ENCODE data around the gene MICALL2.

The MICALL2 gene

GRCh38 chr7:1473864-1474512 lies 14.7 kb upstream of the MICALL2 start:
- Histone ChIP-seq H2AFZ (ENCODE audit: low read length) (no peak overlapping the region), H3K27me3 (ENCODE audit: insufficient read depth, low read length, poor library complexity, severe bottlenecking) (no peaks in the 10 kb centered on the region), H3K4me3 (ENCODE audit: low read length, poor library complexity, severe bottlenecking) (no peak overlapping the region), H3K4me2 (ENCODE audit: low read depth, low read length, poor library complexity, severe bottlenecking) (no peak overlapping the region), H3K36me3 (ENCODE audit: insufficient read depth, low read length) (peaks cover 66% of the 10 kb centered on the region; the same call in 1 of the 2 replicates), H3F3A (ENCODE audit: low read depth) (no peaks in the 10 kb centered on the region), H3K9me2 (replicated peaks; ENCODE audit: low read depth, low read length) (no peaks in the 10 kb centered on the region), H4K20me1 (ENCODE audit: insufficient read depth, low read length, poor library complexity, severe bottlenecking) (no peaks in the 10 kb centered on the region), H3K9me3 (ENCODE audit: insufficient read depth, low read depth, low read length) (no peaks in the 10 kb centered on the region), H3K79me2 (ENCODE audit: insufficient read depth, low read length) (no peaks in the 10 kb centered on the region), H3K4me1 (ENCODE audit: insufficient read depth, low read length, poor library complexity, severe bottlenecking) (no peaks in the 10 kb centered on the region), H3K9ac (ENCODE audit: low read depth, low read length, poor library complexity, severe bottlenecking) (no peak overlapping the region)
- peak; percentile 77 for TF ChIP-seq CTCF (conservative IDR thresholded peaks at IDR 0.05; ENCODE audit: low read length)
- no peak for TF ChIP-seq EZH2phosphoT487 (IDR thresholded peaks at IDR 0.05; ENCODE audit: borderline replicate concordance)

GRCh38 chr7:1470901-1471300 lies 11.6 kb upstream of the MICALL2 start:
- Histone ChIP-seq H3F3A (ENCODE audit: low read depth) (no peaks in the 10 kb centered on the region), H3K9me2 (replicated peaks; ENCODE audit: low read depth, low read length) (no peaks in the 10 kb centered on the region), H3K4me3 (ENCODE audit: low read length, poor library complexity, severe bottlenecking) (no peak overlapping the region), H3K4me1 (ENCODE audit: insufficient read depth, low read length, poor library complexity, severe bottlenecking) (no peaks in the 10 kb centered on the region), H3K36me3 (ENCODE audit: insufficient read depth, low read length) (peaks cover 42% of the 10 kb centered on the region; the same call in 1 of the 2 replicates), H3K9me3 (ENCODE audit: insufficient read depth, low read depth, low read length) (no peaks in the 10 kb centered on the region), H2AFZ (ENCODE audit: low read length) (no peak overlapping the region), H3K4me2 (ENCODE audit: low read depth, low read length, poor library complexity, severe bottlenecking) (no peak overlapping the region), H4K20me1 (ENCODE audit: insufficient read depth, low read length, poor library complexity, severe bottlenecking) (no peaks in the 10 kb centered on the region), H3K79me2 (ENCODE audit: insufficient read depth, low read length) (no peaks in the 10 kb centered on the region), H3K27me3 (ENCODE audit: insufficient read depth, low read length, poor library complexity, severe bottlenecking) (no peaks in the 10 kb centered on the region), H3K9ac (ENCODE audit: low read depth, low read length, poor library complexity, severe bottlenecking) (no peak overlapping the region)
- TF ChIP-seq EZH2phosphoT487 (IDR thresholded peaks at IDR 0.05; ENCODE audit: borderline replicate concordance) (no peak), CTCF (conservative IDR thresholded peaks at IDR 0.05; ENCODE audit: low read length) (no peak)

- H3K79me2 ChIP-seq (ENCODE audit: insufficient read depth, low read length), result no peaks in the 10 kb centered on the region
- TF ChIP-seq EZH2phosphoT487 (IDR thresholded peaks at IDR 0.05; ENCODE audit: borderline replicate concordance), result no peak
- TF ChIP-seq CTCF (conservative IDR thresholded peaks at IDR 0.05; ENCODE audit: low read length), result no peak
- no peaks in the 10 kb centered on the region for H3F3A ChIP-seq (ENCODE audit: low read depth)
- H3K9me2 ChIP-seq (replicated peaks; ENCODE audit: low read depth, low read length), result no peaks in the 10 kb centered on the region
- no peaks in the 10 kb centered on the region for H3K4me1 ChIP-seq (ENCODE audit: insufficient read depth, low read length, poor library complexity, severe bottlenecking)
- H3K4me3 ChIP-seq (ENCODE audit: low read length, poor library complexity, severe bottlenecking), result no peak overlapping the region
- H4K20me1 ChIP-seq (ENCODE audit: insufficient read depth, low read length, poor library complexity, severe bottlenecking), result no peaks in the 10 kb centered on the region
- no peak overlapping the region for H3K9ac ChIP-seq (ENCODE audit: low read depth, low read length, poor library complexity, severe bottlenecking)
- no peak overlapping the region for H2AFZ ChIP-seq (ENCODE audit: low read length)
- no peaks in the 10 kb centered on the region for H3K9me3 ChIP-seq (ENCODE audit: insufficient read depth, low read depth, low read length)
- no peaks in the 10 kb centered on the region for H3K27me3 ChIP-seq (ENCODE audit: insufficient read depth, low read length, poor library complexity, severe bottlenecking)
- H3K4me2 ChIP-seq (ENCODE audit: low read depth, low read length, poor library complexity, severe bottlenecking), result no peak overlapping the region
- peaks cover 37% of the 10 kb centered on the region; the same call in 1 of the 2 replicates for H3K36me3 ChIP-seq (ENCODE audit: insufficient read depth, low read length)
Measured at GRCh38 chr7:1468643-1469298, 9.5 kb upstream of the MICALL2 start.
